Ureter (tissue), 1 donor: ENCODE results near the gene SLC11A1. TPM values are rescaled to one million over a fixed set of nuclear protein-coding genes. Genes with fewer than 3 reads are reported as not detected.

Source experiments
- DNase-seq: peaks from one replicate; pipeline ENCODE4 v3.0.0-alpha.2; 2020; ENCODE audit warnings: low spot score
- total RNA-seq: library from RNA; stranded (reverse); gene quantifications from one replicate; pipeline ENCODE4 v1.2.4, GENCODE V29; 2023
- donor health status: DM: yes; HTN: yes; CAD: no.

SLC11A1 gene
- total RNA-seq = 16.5 TPM

GRCh38 chr2:218381916-218382366 lies at the start of gene SLC11A1:
SLC11A1 (plus strand) TSS chr2:218382273; CDS start chr2:218382369, 96 bp downstream.
- no peak for DNase-seq

GRCh38 chr2:218332288-218332687 lies 49.8 kb upstream of the SLC11A1 start:
- DNase-seq = no peak

GRCh38 chr2:218332920-218333645 lies 49.0 kb upstream of the SLC11A1 start:
- no peak for DNase-seq

- DNase-seq = no peak
These were observed 47.5 kb upstream of the SLC11A1 start for GRCh38 chr2:218334531-218334930.

GRCh38 chr2:218340656-218341055 lies 41.4 kb upstream of the SLC11A1 start:
- DNase-seq = no peak

GRCh38 chr2:218341381-218341780 lies 40.7 kb upstream of the SLC11A1 start:
- DNase-seq = no peak

GRCh38 chr2:218342837-218343236 lies 39.2 kb upstream of the SLC11A1 start:
- no peak for DNase-seq

GRCh38 chr2:218343591-218343990 lies 38.5 kb upstream of the SLC11A1 start:
- DNase-seq = no peak

GRCh38 chr2:218344090-218344754 lies 37.9 kb upstream of the SLC11A1 start:
- DNase-seq = no peak

GRCh38 chr2:218344755-218345417 lies 37.2 kb upstream of the SLC11A1 start:
- no peak for DNase-seq

- DNase-seq = no peak
These were observed 36.4 kb upstream of the SLC11A1 start for GRCh38 chr2:218345491-218346236.

GRCh38 chr2:218347172-218347571 lies 34.9 kb upstream of the SLC11A1 start:
- no peak for DNase-seq

- no peak for DNase-seq
These were observed 28.0 kb upstream of the SLC11A1 start for GRCh38 chr2:218354045-218354444.

GRCh38 chr2:218354850-218355443 lies 27.1 kb upstream of the SLC11A1 start:
- no peak for DNase-seq

- DNase-seq = no peak
These were observed 24.6 kb upstream of the SLC11A1 start for GRCh38 chr2:218357236-218358177.

- DNase-seq = no peak
These were observed 21.6 kb upstream of the SLC11A1 start for GRCh38 chr2:218360453-218360852.

GRCh38 chr2:218362606-218363005 lies 19.5 kb upstream of the SLC11A1 start:
- no peak for DNase-seq

- DNase-seq = no peak
These were observed 18.3 kb upstream of the SLC11A1 start for GRCh38 chr2:218363736-218364135.

- no peak for DNase-seq
These were observed 17.9 kb upstream of the SLC11A1 start for GRCh38 chr2:218364196-218364595.

- no peak for DNase-seq
These were observed 15.3 kb upstream of the SLC11A1 start for GRCh38 chr2:218366621-218367414.
